ENCODE data around the gene CPSF3.

Gene CPSF3

DNA sequence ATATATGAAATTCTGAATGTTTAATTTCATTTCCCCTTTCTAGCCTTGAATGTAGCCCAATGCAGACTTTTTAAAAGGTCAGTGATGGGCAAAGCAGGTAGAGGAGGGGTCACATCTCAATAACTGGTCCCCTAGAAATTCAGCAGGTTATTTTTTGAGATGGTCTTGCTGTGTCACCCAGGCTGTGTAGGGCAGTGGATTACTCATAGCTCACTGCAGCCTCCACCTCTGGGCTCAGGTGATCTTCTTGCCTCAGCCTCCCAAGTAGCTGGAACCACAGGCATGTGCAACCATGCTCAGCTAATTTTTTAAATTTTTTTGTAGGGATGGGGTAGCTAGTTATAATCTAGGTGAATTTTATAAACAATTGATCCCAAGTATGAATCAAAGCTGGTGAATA is 59.7 kb downstream of the CPSF3 start:
- H2BK5ac ChIP-seq (ENCODE audit: low read depth, low read length, poor library complexity, severe bottlenecking): no peak overlapping the region
- no peak overlapping the region for H2BK12ac ChIP-seq (ENCODE audit: low read length in 2 of 2)
- H3K4ac ChIP-seq (ENCODE audit: low read depth in 1 of 2, low read length in 2 of 2): no peak overlapping the region
- no peaks in the 10 kb centered on the region for H3K27me3 ChIP-seq (ENCODE audit: control insufficient read depth in 1 of 2, insufficient read depth in 1 of 2, low read length in 2 of 2)
- H3K4me2 ChIP-seq (ENCODE audit: low read length, poor library complexity, severe bottlenecking): no peak overlapping the region
- H2AFZ ChIP-seq (ENCODE audit: low read depth, low read length): no peak overlapping the region
- no peak overlapping the region for H3K27ac ChIP-seq (ENCODE audit: low read length, poor library complexity, severe bottlenecking)
- no peak overlapping the region for H3K4me3 ChIP-seq (ENCODE audit: insufficient read depth in 1 of 2, low read depth in 1 of 2, low read length in 2 of 2)
- H3K9me3 ChIP-seq (ENCODE audit: control insufficient read depth, low read length): no peaks in the 10 kb centered on the region
- H4K91ac ChIP-seq (ENCODE audit: low read length): no peak overlapping the region
- no peak overlapping the region for H3K9ac ChIP-seq (ENCODE audit: low read length)
- H3K4me1 ChIP-seq (ENCODE audit: control insufficient read depth, insufficient read depth, low read depth, low read length): peaks cover 2% of the 10 kb centered on the region
- no peak overlapping the region for H3K23ac ChIP-seq (ENCODE audit: low read length in 2 of 2)
- H2BK15ac ChIP-seq (ENCODE audit: low read depth, poor library complexity, severe bottlenecking): no peak overlapping the region
- H3K18ac ChIP-seq (ENCODE audit: low read depth in 1 of 2, low read length in 2 of 2): no peak overlapping the region
- no peak for DNase-seq
- peaks cover 16% of the 10 kb centered on the region for H3K79me1 ChIP-seq (replicated peaks; ENCODE audit: low read length, poor library complexity, severe bottlenecking)
- H2AK5ac ChIP-seq (ENCODE audit: low read length, severe bottlenecking): no peak overlapping the region
- no peak overlapping the region for H2BK120ac ChIP-seq (ENCODE audit: low read depth, low read length)
- H3K14ac ChIP-seq (ENCODE audit: low read length in 2 of 2): no peak overlapping the region
- peaks cover 44 to 97% of the 10 kb centered on the region in 2 experiments for H3K36me3 ChIP-seq (ENCODE audit: control insufficient read depth in 1 of 2, insufficient read depth in 2 of 2, low read depth in 1 of 2, low read length in 2 of 2)
- H4K8ac ChIP-seq (ENCODE audit: low read length): no peak overlapping the region

DNA sequence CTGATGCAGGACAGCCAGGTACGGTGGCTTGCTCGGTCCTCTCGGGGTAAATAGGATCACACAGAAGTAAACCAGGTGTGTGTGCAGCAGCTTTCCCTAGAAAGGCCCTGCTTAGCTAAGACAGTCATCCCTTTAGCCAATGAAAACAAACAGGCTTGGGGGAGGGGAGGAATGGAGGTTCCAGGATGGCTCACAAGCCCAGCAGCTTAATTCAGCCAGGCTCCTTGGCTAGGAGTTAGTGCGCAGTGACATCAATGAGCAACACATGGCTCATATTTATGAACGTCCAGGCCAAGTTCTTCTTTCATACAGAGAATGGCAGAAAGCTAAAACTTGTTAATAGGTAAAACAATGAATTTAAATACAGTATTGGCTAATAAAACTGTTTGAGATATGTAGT is 61.1 kb downstream of the CPSF3 start:
- Histone ChIP-seq H2AK5ac (ENCODE audit: low read length, severe bottlenecking) (no peak overlapping the region), H3K4me3 (ENCODE audit: insufficient read depth in 1 of 2, low read depth in 1 of 2, low read length in 2 of 2) (no peak overlapping the region), H4K8ac (ENCODE audit: low read length) (no peak overlapping the region), H3K14ac (ENCODE audit: low read length in 2 of 2) (no peak overlapping the region), H2BK120ac (ENCODE audit: low read depth, low read length) (no peak overlapping the region), H3K36me3 (ENCODE audit: control insufficient read depth in 1 of 2, insufficient read depth in 2 of 2, low read depth in 1 of 2, low read length in 2 of 2) (peaks cover 45 to 96% of the 10 kb centered on the region in 2 experiments), H3K79me1 (replicated peaks; ENCODE audit: low read length, poor library complexity, severe bottlenecking) (peaks cover 16% of the 10 kb centered on the region), H4K91ac (ENCODE audit: low read length) (no peak overlapping the region), H3K9me3 (ENCODE audit: control insufficient read depth, low read length) (no peaks in the 10 kb centered on the region), H3K4ac (ENCODE audit: low read depth in 1 of 2, low read length in 2 of 2) (no peak overlapping the region), H2BK12ac (ENCODE audit: low read length in 2 of 2) (no peak overlapping the region), H3K27me3 (ENCODE audit: control insufficient read depth in 1 of 2, insufficient read depth in 1 of 2, low read length in 2 of 2) (no peaks in the 10 kb centered on the region), H2AFZ (ENCODE audit: low read depth, low read length) (no peak overlapping the region), H3K27ac (ENCODE audit: low read length, poor library complexity, severe bottlenecking) (no peak overlapping the region), H3K9ac (ENCODE audit: low read length) (no peak overlapping the region), H3K23ac (ENCODE audit: low read length in 2 of 2) (no peak overlapping the region), H2BK15ac (ENCODE audit: low read depth, poor library complexity, severe bottlenecking) (no peak overlapping the region), H3K4me1 (ENCODE audit: control insufficient read depth, insufficient read depth, low read depth, low read length) (peaks cover 2% of the 10 kb centered on the region), H3K18ac (ENCODE audit: low read depth in 1 of 2, low read length in 2 of 2) (no peak overlapping the region), H3K4me2 (ENCODE audit: low read length, poor library complexity, severe bottlenecking) (no peak overlapping the region), H2BK5ac (ENCODE audit: low read depth, low read length, poor library complexity, severe bottlenecking) (no peak overlapping the region)
- DNase-seq: no peak
- WGBS: 100% methylated on average over 3 of the region's 5 CpGs

DNA sequence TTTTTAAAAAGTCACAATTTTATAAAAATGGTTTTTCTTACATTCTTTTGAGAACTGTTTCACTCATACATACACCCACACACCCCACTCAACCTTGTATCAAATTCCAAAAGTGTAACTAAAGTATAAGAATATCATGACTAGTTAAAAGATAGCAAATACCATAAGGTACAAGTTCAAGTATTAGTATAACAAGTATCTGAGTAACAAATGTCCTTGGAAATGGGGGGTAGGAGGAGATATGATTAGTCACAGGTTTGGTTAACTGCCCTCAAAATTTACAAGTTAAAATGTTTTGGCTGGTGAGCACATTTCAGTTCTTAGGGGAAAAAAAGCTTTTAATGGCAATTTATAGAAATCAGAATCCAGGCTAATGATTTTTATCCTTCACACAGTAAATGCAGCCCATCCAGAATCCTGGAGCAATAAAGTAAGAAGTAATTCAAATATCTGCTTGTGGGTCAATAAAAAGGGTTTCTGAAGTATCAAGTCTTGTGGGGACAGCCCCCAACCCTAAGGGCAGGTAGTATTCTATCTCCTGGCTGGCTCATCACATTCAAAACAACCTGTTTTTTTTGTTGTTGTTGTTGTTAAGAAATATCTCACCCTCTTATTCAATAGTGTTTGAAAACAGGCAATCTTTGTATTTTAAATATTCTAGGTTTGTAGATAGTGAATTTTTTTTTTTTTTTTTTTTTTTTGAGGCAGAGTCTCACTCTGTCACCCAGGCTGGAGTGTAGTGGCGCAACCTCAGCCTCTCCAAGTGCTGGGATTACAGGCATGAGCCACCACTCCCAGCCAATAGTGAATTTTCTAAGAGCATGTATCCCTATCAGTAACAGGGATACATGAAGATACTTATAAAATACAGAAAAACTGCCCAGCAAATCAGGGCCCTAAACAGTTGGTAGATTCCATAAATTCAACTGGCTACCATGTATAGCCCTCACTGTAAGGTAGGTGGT is 65.4 kb downstream of the CPSF3 start:
- H2AFZ ChIP-seq (ENCODE audit: low read depth, low read length): no peak overlapping the region
- H4K8ac ChIP-seq (ENCODE audit: low read length): no peak overlapping the region
- peaks cover 25% of the 10 kb centered on the region for H3K79me1 ChIP-seq (replicated peaks; ENCODE audit: low read length, poor library complexity, severe bottlenecking)
- no peak overlapping the region for H2BK15ac ChIP-seq (ENCODE audit: low read depth, poor library complexity, severe bottlenecking)
- H2BK120ac ChIP-seq (ENCODE audit: low read depth, low read length): no peak overlapping the region
- no peak overlapping the region for H2AK5ac ChIP-seq (ENCODE audit: low read length, severe bottlenecking)
- no peak overlapping the region for H3K4ac ChIP-seq (ENCODE audit: low read depth in 1 of 2, low read length in 2 of 2)
- WGBS: 67% methylated on average over 1 of the region's 1 CpG
- H3K9ac ChIP-seq (ENCODE audit: low read length): peak overlapping the region; percentile 52
- H3K14ac ChIP-seq (ENCODE audit: low read length in 2 of 2): no peak overlapping the region
- peaks cover 47 to 99% of the 10 kb centered on the region in 2 experiments for H3K36me3 ChIP-seq (ENCODE audit: control insufficient read depth in 1 of 2, insufficient read depth in 2 of 2, low read depth in 1 of 2, low read length in 2 of 2)
- no peak overlapping the region for H2BK12ac ChIP-seq (ENCODE audit: low read length in 2 of 2)
- H3K9me3 ChIP-seq (ENCODE audit: control insufficient read depth, low read length): no peaks in the 10 kb centered on the region
- DNase-seq: no peak
- H3K27ac ChIP-seq (ENCODE audit: low read length, poor library complexity, severe bottlenecking): no peak overlapping the region
- no peaks in the 10 kb centered on the region for H3K4me1 ChIP-seq (ENCODE audit: control insufficient read depth, insufficient read depth, low read depth, low read length)
- no peaks in the 10 kb centered on the region for H3K27me3 ChIP-seq (ENCODE audit: control insufficient read depth in 1 of 2, insufficient read depth in 1 of 2, low read length in 2 of 2)
- no peak overlapping the region for H3K18ac ChIP-seq (ENCODE audit: low read depth in 1 of 2, low read length in 2 of 2)
- H3K4me2 ChIP-seq (ENCODE audit: low read length, poor library complexity, severe bottlenecking): no peak overlapping the region
- no peak overlapping the region for H2BK5ac ChIP-seq (ENCODE audit: low read depth, low read length, poor library complexity, severe bottlenecking)
- no peak overlapping the region for H3K23ac ChIP-seq (ENCODE audit: low read length in 2 of 2)
- no peak overlapping the region for H4K91ac ChIP-seq (ENCODE audit: low read length)
- no peak overlapping the region for H3K4me3 ChIP-seq (ENCODE audit: insufficient read depth in 1 of 2, low read depth in 1 of 2, low read length in 2 of 2)

DNA sequence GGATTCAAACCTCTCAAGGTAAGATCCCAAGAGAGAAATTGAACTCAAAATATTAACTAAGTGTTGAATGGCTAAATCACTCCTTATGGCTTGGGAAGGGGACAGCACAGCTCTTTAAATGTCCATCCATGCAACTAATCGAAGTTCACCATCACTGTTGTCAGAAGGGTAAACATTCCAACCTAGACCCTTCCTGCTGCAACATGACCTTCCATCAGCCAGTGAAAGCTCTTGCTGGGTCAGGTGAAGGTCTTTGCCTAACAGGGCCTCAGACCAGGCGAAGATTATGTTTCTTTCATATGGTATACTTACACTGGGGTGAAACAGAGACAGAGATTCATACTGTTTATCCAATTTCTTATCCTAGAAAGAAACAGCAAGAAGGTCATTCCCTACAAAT is 67.3 kb downstream of the CPSF3 start:
- no peak overlapping the region for H3K23ac ChIP-seq (ENCODE audit: low read length in 2 of 2)

More for the DNA sequence above, 67.3 kb downstream of the CPSF3 start:
- Histone ChIP-seq H3K27me3 (ENCODE audit: control insufficient read depth in 1 of 2, insufficient read depth in 1 of 2, low read length in 2 of 2) (no peaks in the 10 kb centered on the region), H3K14ac (ENCODE audit: low read length in 2 of 2) (no peak overlapping the region), H2BK15ac (ENCODE audit: low read depth, poor library complexity, severe bottlenecking) (no peak overlapping the region), H3K4ac (ENCODE audit: low read depth in 1 of 2, low read length in 2 of 2) (no peak overlapping the region), H3K9me3 (ENCODE audit: control insufficient read depth, low read length) (no peaks in the 10 kb centered on the region), H3K4me3 (ENCODE audit: insufficient read depth in 1 of 2, low read depth in 1 of 2, low read length in 2 of 2) (no peak overlapping the region), H2BK12ac (ENCODE audit: low read length in 2 of 2) (no peak overlapping the region), H3K27ac (ENCODE audit: low read length, poor library complexity, severe bottlenecking) (no peak overlapping the region), H2BK120ac (ENCODE audit: low read depth, low read length) (no peak overlapping the region), H3K79me1 (replicated peaks; ENCODE audit: low read length, poor library complexity, severe bottlenecking) (peaks cover 24% of the 10 kb centered on the region), H3K4me1 (ENCODE audit: control insufficient read depth, insufficient read depth, low read depth, low read length) (no peaks in the 10 kb centered on the region), H4K8ac (ENCODE audit: low read length) (no peak overlapping the region), H3K18ac (ENCODE audit: low read depth in 1 of 2, low read length in 2 of 2) (no peak overlapping the region), H4K91ac (ENCODE audit: low read length) (no peak overlapping the region), H2AFZ (ENCODE audit: low read depth, low read length) (no peak overlapping the region), H3K36me3 (ENCODE audit: control insufficient read depth in 1 of 2, insufficient read depth in 2 of 2, low read depth in 1 of 2, low read length in 2 of 2) (peaks cover 38 to 97% of the 10 kb centered on the region in 2 experiments), H2AK5ac (ENCODE audit: low read length, severe bottlenecking) (no peak overlapping the region), H3K4me2 (ENCODE audit: low read length, poor library complexity, severe bottlenecking) (no peak overlapping the region), H2BK5ac (ENCODE audit: low read depth, low read length, poor library complexity, severe bottlenecking) (no peak overlapping the region), H3K9ac (ENCODE audit: low read length) (no peak overlapping the region)
- no peak for DNase-seq
- WGBS: 100% methylated on average over 1 of the region's 2 CpGs

Measured in mesenchymal stem cell (in vitro differentiated cells and primary cell).